K562 (cell line): ENCODE results near the gene C10orf143. TPM values are rescaled to one million over a fixed set of nuclear protein-coding genes. Genes with fewer than 3 reads are reported as not detected.

Experiments used
- ARID4B ChIP-seq: sonication (generic); formaldehyde crosslinking; IDR thresholded peaks from 2 replicates; pipeline ENCODE4 v1.8.0; 2022; ENCODE audit warnings: mild to moderate bottlenecking, missing genetic modification reagents
- ATF3 ChIP-seq, 2 experiments: fragments of 450-650 bp in 1 of 2; sonication (generic) in 1 of 2; formaldehyde crosslinking in 1 of 2; IDR thresholded peaks in 1 of 2; conservative IDR thresholded peaks in 1 of 2; 2 replicates each; pipeline versions ENCODE4 v1.6.1 to v1.8.1; 2016 to 2023; ENCODE audit warnings: mild to moderate bottlenecking in 2 of 2, moderate library complexity in 2 of 2, inconsistent platforms in 1 of 2, missing genetic modification reagents in 1 of 2
- CHD4 ChIP-seq: fragments of 200-600 bp; sonication (generic); IDR thresholded peaks from 3 replicates; pipeline ENCODE4 v1.6.1; 2012; ENCODE audit warnings: low read depth, mild to moderate bottlenecking, mixed read lengths, low read length, inconsistent platforms; ENCODE audit not compliant: insufficient read depth, insufficient replicate concordance, poor library complexity, severe bottlenecking
- ETS1 ChIP-seq: conservative IDR thresholded peaks from 2 replicates; pipeline ENCODE4 v1.6.1; 2011; ENCODE audit warnings: low read depth, mild to moderate bottlenecking, low read length; ENCODE audit not compliant: control insufficient read depth
- ETV6 ChIP-seq, 3 experiments: fragments of 150-350 bp in 1 of 3; sonication (generic) in 1 of 3; formaldehyde crosslinking in 1 of 3; IDR thresholded peaks; 2 replicates each; pipeline versions ENCODE4 v1.6.1 to v1.8.0; 2014 to 2022; ENCODE audit warnings: borderline replicate concordance in 2 of 3, low read depth in 2 of 3, antibody characterized with exemption in 1 of 3, low read length in 1 of 3, mild to moderate bottlenecking in 1 of 3, missing genetic modification reagents in 1 of 3
- KLF10 ChIP-seq: fragments of 250-450 bp; sonication (Bioruptor Pico); IDR thresholded peaks from 2 replicates; pipeline ENCODE4 v1.6.1; 2021; ENCODE audit warnings: matching md5 sums
- MITF ChIP-seq: IDR thresholded peaks from 2 replicates; pipeline ENCODE4 v1.6.1; 2014; ENCODE audit warnings: antibody characterized with exemption
- MTA1 ChIP-seq: fragments of 450-650 bp; IDR thresholded peaks from 2 replicates; pipeline ENCODE4 v1.6.1; 2017; ENCODE audit warnings: borderline replicate concordance
- NCOA1 ChIP-seq: fragments of 450-650 bp; IDR thresholded peaks from 2 replicates; pipeline ENCODE4 v1.6.1; 2016; ENCODE audit warnings: low read depth
- SIRT6 ChIP-seq: IDR thresholded peaks from one replicate; pipeline ENCODE4 v1.6.1; 2012; ENCODE audit warnings: low read depth, mild to moderate bottlenecking, control low read depth, inconsistent platforms, low read length, moderate library complexity
- SUPT5H ChIP-seq: fragments of 450-650 bp; IDR thresholded peaks from 2 replicates; pipeline ENCODE4 v1.6.1; 2016
- U2AF2 ChIP-seq: fragments of 200-400 bp; formaldehyde crosslinking; optimal IDR thresholded peaks from 2 replicates; pipeline ENCODE3; 2017; ENCODE audit warnings: low read depth, mild to moderate bottlenecking, low read length
- ZBTB5 ChIP-seq: fragments of 450-650 bp; IDR thresholded peaks from 2 replicates; pipeline ENCODE4 v1.6.1; 2017; ENCODE audit warnings: antibody characterized with exemption
- ZNF143 ChIP-seq: sonication (generic); formaldehyde crosslinking; IDR thresholded peaks from 2 replicates; pipeline ENCODE4 v1.9.0; 2022; ENCODE audit warnings: mild to moderate bottlenecking, missing genetic modification reagents
- ZNF780A ChIP-seq: fragments of 250-450 bp; sonication (Bioruptor Pico); IDR thresholded peaks from 2 replicates; pipeline ENCODE4 v1.5.0; 2021; ENCODE audit warnings: mild to moderate bottlenecking
- polyA plus RNA-seq, 8 experiments: library from polyadenylated mRNA; depleted of rRNA in 4 of 8; stranded (reverse) in 5 of 8; unstranded in 3 of 8; fragments of >200 nt; fragmentation: Nextera tagmentation in 2 of 8; fragmentation: Illumina TruSeq in 1 of 8; extraction: Ambion mirVana in 2 of 8; extraction: Trizol in 1 of 8; gene quantifications; 2 replicates each; pipeline versions ENCODE4 v1.2.1 to v1.2.3, GENCODE V29; 2011 to 2014; ENCODE audit warnings: inconsistent platforms in 1 of 8, missing spikeins in 1 of 8
- total RNA-seq, 7 experiments: library from RNA; depleted of rRNA in 6 of 7; stranded (reverse); fragments of >200 nt in 6 of 7; fragmentation: Illumina TruSeq in 2 of 7; extraction: Trizol in 2 of 7; gene quantifications; 2 replicates each; pipeline versions ENCODE4 v1.2.1 to v1.2.3, GENCODE V29; 2011 to 2021; ENCODE audit warnings: low replicate concordance in 1 of 7

The C10orf143 gene
- total and polyA plus RNA-seq, 9 of the 15 experiments (the other 6 are each of a cell fraction or from before 2014, with no cell fraction given): 0.07 to 0.42 (median 0.25) TPM; not detected in 2

GRCh38 chr10:130136226-130137089 is 25.8 kb upstream of the C10orf143 start, which contains the start of gene GLRX3 (continued):
- TF ChIP-seq ARID4B (CRISPR knock-in tag) (peak; percentile 65; the same call in 1 of the 2 replicates), ZNF143 (no peak), SUPT5H (peak; percentile 76), ZBTB5 (no peak), NCOA1 (no peak), MITF (no peak), CHD4 (no peak), ETS1 (peak; percentile 70; the same call in 1 of the 2 replicates), ZNF780A (CRISPR knock-in tag) (no peak), ETV6 (IDR thresholded peaks at IDR 0.05; ENCODE audit: borderline replicate concordance in 1 of 2, low read depth in 2 of 2, low read length in 1 of 2) (no peak), ETV6 (CRISPR knock-in tag; IDR thresholded peaks at IDR 0.05; ENCODE audit: borderline replicate concordance) (no peak), KLF10 (CRISPR knock-in tag) (no peak), SIRT6 (no peak), ATF3 (IDR thresholded peaks at IDR 0.05) (no peak), ATF3 (CRISPR knock-in tag; conservative IDR thresholded peaks at IDR 0.05) (no peak), U2AF2 (no peak), MTA1 (no peak)
